Activated T-helper 2 cell treated with anti-CD3 and anti-CD28 coated beads, Interferon-gamma antibody, Interleukin-2, Interleukin-4, amounts not matched to agents 10 μg/mL and 5 μg/mL and 100 μg/mL, durations not matched to agents 14 hours and 24 hours and 36 hours (primary cell): ENCODE results near the gene GOLGB1. TPM values are rescaled to one million over a fixed set of nuclear protein-coding genes. Genes with fewer than 3 reads are reported as not detected.

Source experiments
- DNase-seq: peaks from one replicate; pipeline ENCODE4 v3.0.0; 2021; ENCODE audit warnings: low spot score
- H3K27ac Mint-ChIP-seq: one replicate; pipeline ENCODE4 v1.8.0; 2021; ENCODE audit warnings: mixed read lengths
- H3K27me3 Mint-ChIP-seq: one replicate; pipeline ENCODE4 v1.8.0; 2021; ENCODE audit warnings: low read depth, mixed read lengths
- H3K36me3 Mint-ChIP-seq: one replicate; pipeline ENCODE4 v1.8.0; 2021; ENCODE audit warnings: low read depth, mixed read lengths
- H3K4me1 Mint-ChIP-seq: one replicate; pipeline ENCODE4 v1.8.0; 2021; ENCODE audit warnings: low read depth, mixed read lengths
- H3K4me3 Mint-ChIP-seq: one replicate; pipeline ENCODE4 v1.8.0; 2021; ENCODE audit warnings: low read depth, mild to moderate bottlenecking, moderate library complexity, mixed read lengths
- H3K9me3 Mint-ChIP-seq: one replicate; pipeline ENCODE4 v1.8.0; 2021; ENCODE audit warnings: mixed read lengths
- intact Hi-C: fragments of 100-400 bp; cut with micrococcal nuclease; formaldehyde crosslinking; loops from one replicate; pipeline ENCODE4 v1.15.1; 2023
- total RNA-seq: library from RNA; stranded (reverse); gene quantifications from 2 replicates; pipeline ENCODE4 v1.2.3, GENCODE V29; 2022

Gene GOLGB1
- total RNA-seq, 1 donor from 2014 or later, result 28.2 TPM

DNA sequence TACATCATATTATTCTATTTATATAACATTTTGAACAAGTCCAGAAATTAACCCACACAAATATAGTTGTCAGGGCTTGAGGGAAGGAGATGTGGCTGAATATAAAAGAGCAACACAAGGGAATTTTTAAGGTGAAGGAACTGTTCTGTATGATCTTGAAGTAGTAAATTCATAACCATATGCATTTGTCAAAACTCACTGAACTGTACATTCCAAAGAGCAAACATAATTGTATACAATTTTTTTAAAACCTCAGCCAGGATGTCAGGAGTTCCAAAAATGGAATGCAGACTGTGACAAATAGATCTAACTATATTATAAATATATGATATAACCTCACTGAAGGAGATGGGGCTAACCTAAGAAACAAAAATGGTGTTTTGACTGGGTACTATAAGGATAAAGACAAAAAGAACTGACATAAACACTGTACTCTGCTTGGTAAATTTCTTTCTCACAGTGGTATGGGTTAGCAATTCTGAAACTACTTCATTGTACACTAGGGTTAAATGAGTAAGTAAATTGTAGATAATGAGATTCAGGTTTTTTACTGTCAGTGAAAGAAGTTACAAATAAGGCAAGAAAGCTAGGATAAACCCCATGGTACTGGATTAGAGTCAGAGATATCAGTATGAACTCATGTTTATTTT is 14.4 kb downstream of the GOLGB1 start:
- Mint-ChIP-seq H3K9me3 (no peaks in the 10 kb centered on the region), H3K4me3 (no peak overlapping the region), H3K36me3 (peaks cover 28% of the 10 kb centered on the region), H3K27me3 (no peaks in the 10 kb centered on the region), H3K27ac (no peak overlapping the region), H3K4me1 (peaks cover 35% of the 10 kb centered on the region)
- intact Hi-C loops, result loop anchor here (1.0 to 5.0 kb wide), 2 partner anchors 14 to 632 kb away; partner anchors contain the start of gene GOLGB1
- no peak for DNase-seq

DNA sequence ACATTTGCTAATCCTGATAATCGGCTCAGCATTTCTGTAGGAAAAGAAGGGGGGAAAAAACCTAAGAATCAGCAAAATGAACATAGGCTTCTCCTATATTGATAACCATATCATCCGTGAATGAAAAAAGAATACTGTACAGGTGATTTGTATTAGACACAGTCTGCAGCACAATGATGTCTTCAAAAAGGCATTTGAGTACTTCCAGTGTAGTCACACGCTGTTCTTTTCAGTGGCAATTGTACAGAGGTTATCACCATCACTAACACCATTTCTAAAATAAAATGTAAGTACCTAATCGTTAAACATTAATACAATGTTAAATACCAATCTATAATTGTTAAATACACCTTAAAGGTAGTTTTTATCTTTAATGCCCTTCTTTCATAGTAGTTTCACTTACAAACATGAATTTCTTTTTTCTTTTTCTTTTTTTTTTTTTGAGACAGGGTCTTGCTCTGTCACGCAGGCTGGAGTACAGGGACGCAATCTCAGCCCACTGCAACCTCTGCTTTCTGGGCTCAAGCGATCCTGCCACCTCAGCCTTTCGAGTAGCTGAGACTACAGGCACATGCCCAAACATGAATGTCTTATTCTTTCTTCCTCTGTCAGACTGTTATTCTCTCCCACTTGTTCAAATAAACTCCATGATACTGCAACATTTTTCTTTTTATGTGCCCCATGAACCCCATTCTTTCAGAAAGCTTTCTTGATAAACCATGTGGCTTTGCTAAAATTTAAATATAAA is 18.4 kb downstream of the GOLGB1 start:
- Mint-ChIP-seq H3K4me3 (no peak overlapping the region), H3K4me1 (peaks cover 24% of the 10 kb centered on the region), H3K36me3 (peaks cover 45% of the 10 kb centered on the region), H3K27me3 (no peaks in the 10 kb centered on the region), H3K27ac (no peak overlapping the region), H3K9me3 (no peaks in the 10 kb centered on the region)
- no peak for DNase-seq
- intact Hi-C loops, result no loop called here

DNA sequence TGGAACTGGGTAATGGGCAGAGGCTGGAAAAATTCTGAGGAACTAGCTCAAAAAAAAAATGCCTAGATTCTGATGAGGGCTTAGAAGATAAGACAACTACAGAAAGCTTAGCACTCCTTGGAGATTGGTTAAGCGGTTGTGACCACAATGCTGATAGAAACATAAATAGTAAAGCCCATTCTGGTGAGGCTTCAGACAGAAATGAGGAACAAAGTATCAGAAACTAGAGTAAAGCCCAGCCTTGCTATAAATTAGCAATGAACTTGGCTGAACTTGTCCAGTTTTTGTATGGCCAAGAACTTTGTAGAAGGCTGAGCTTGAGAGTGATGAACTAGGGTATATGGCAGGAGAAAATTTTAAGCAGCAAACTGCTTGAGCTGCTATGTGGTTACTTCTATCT is 25.4 kb downstream of the GOLGB1 start:
- no peaks in the 10 kb centered on the region for H3K9me3 Mint-ChIP-seq
- no peak overlapping the region for H3K4me3 Mint-ChIP-seq
- H3K4me1 Mint-ChIP-seq, result peaks cover 21% of the 10 kb centered on the region
- H3K27ac Mint-ChIP-seq, result no peak overlapping the region
- intact Hi-C loops, result no loop called here
- DNase-seq, result no peak
- no peaks in the 10 kb centered on the region for H3K27me3 Mint-ChIP-seq
- H3K36me3 Mint-ChIP-seq, result peaks cover 81% of the 10 kb centered on the region

DNA sequence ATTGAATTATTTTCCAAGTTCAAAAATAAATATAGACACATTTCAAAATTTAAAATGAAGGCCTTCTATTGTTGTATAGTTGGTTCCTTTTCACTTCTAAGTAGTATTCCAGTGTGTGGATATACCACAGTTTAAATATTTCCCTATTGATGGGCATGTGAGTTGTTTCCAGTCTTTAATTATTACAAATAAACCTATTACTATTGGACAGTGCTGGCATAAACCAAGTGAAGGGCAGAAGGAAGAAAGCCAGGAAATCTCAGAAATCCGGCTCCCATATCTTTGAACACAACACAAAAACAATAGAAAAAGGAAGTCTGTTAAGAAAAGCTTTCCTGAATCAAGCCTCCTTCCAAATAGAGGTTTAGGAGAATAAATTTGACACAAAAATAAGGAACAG is 26.1 kb downstream of the GOLGB1 start:
- no peak for DNase-seq
- Mint-ChIP-seq H3K4me3 (no peak overlapping the region), H3K27ac (no peak overlapping the region), H3K36me3 (peaks cover 78% of the 10 kb centered on the region), H3K27me3 (no peaks in the 10 kb centered on the region), H3K4me1 (peaks cover 19% of the 10 kb centered on the region), H3K9me3 (no peaks in the 10 kb centered on the region)
- intact Hi-C loops, result no loop called here

DNA sequence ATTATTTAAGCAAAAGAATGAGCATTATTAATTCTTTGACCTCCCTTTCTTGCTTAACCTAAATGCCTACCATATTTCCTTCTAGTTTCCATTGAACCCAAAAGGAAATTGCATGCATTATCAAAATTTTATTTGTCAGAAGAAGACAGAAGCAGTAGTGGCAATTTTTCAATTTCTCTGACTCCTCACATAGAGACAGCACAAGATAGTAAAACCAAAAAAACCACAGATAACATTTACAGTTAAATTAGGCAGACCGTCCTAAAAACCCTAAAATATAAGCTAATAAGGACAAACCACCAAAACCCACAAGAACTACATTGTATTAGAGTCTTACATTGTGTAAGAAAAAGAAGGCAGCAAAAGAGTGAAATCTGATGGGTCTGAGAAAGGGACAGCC is 27.1 kb downstream of the GOLGB1 start:
- no peaks in the 10 kb centered on the region for H3K9me3 Mint-ChIP-seq
- no peak overlapping the region for H3K4me3 Mint-ChIP-seq
- H3K36me3 Mint-ChIP-seq, result peaks cover 79% of the 10 kb centered on the region
- H3K4me1 Mint-ChIP-seq, result peaks cover 21% of the 10 kb centered on the region
- no peaks in the 10 kb centered on the region for H3K27me3 Mint-ChIP-seq
- H3K27ac Mint-ChIP-seq, result no peak overlapping the region
- no peak for DNase-seq
- intact Hi-C loops, result no loop called here

DNA sequence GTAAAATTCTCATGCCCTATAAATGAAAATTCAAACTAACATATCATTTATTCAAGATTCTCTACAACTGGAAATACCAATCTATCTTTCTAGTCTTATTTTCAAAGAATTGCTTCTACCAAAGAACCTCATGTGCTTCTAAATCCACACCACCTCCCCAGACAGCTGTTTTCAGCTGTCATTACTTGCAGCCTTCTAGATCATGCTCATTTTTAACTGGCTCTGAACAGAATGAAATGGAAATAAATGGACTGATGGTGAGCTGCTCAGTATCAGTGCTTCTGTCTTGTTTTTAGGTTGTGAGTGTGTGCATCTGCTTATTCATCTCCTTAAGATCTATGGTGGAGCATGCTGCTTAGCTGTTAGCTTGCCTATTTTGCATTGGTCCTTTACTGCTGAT is 29.4 kb downstream of the GOLGB1 start:
- peaks cover 77% of the 10 kb centered on the region for H3K36me3 Mint-ChIP-seq
- no peak for DNase-seq
- H3K27ac Mint-ChIP-seq, result no peak overlapping the region

DNA sequence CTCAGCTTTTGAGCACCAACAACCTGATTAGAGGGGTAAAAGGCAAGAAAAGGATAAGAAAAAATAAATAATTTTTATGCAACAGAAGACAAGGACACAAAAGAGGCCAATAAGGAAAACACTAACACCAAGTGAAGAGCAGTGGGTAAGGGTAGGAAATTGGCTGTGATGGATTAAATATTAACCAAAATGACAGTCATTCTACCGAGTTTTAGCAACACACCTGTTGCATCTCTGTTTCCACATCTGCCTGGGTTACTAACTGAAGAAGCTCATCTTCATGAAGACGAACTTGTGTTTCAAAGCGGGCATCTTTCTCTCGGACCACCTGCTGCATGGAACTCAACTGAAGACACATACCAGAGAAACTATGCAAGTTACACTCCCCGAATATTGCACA is 30.1 kb downstream of the GOLGB1 start:
- intact Hi-C loops, result no loop called here

More for the DNA sequence above, 29.4 kb downstream of the GOLGB1 start:
- no peak overlapping the region for H3K4me3 Mint-ChIP-seq
- no peaks in the 10 kb centered on the region for H3K27me3 Mint-ChIP-seq
- H3K9me3 Mint-ChIP-seq, result no peaks in the 10 kb centered on the region
- intact Hi-C loops, result no loop called here
- peaks cover 21% of the 10 kb centered on the region for H3K4me1 Mint-ChIP-seq

DNA sequence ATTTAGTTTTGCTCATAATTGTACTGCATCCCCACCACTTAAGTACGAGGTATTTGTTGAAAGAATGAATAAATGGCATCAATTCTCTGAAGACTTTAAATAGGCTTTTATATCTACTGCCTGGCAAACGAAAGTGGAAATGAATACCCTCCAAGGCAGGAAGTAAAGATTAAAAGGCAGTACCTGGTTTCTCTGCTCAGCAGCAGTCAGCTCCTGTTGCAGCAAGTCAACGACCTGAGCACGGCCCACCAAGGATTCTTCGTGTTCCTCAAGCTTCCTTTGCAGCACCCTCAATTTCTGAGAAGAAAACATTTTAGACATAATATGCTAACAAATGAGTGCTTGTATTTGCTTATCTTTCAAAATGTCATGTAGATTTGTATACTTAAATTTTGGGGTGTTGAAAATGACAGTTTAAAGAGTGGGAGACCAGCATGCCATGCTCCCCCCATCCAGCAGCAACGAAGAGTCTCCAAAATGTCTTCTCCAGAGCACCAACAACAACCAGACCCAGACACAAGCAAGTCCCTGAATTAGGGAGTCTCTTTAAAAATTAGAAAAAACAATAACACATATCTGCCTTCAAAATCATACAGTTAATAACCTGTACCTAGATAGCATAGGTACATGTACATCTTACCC is 31.2 kb downstream of the GOLGB1 start:
- H3K27ac Mint-ChIP-seq, result no peak overlapping the region
- no peak overlapping the region for H3K4me3 Mint-ChIP-seq
- no peak for DNase-seq
- intact Hi-C loops, result no loop called here
- peaks cover 71% of the 10 kb centered on the region for H3K36me3 Mint-ChIP-seq
- H3K4me1 Mint-ChIP-seq, result peaks cover 15% of the 10 kb centered on the region
- no peaks in the 10 kb centered on the region for H3K9me3 Mint-ChIP-seq
- H3K27me3 Mint-ChIP-seq, result no peaks in the 10 kb centered on the region

More for the DNA sequence above, 30.1 kb downstream of the GOLGB1 start:
- no peak overlapping the region for H3K27ac Mint-ChIP-seq
- peaks cover 21% of the 10 kb centered on the region for H3K4me1 Mint-ChIP-seq
- H3K4me3 Mint-ChIP-seq, result no peak overlapping the region
- H3K36me3 Mint-ChIP-seq, result peaks cover 74% of the 10 kb centered on the region
- DNase-seq, result no peak
- H3K27me3 Mint-ChIP-seq, result no peaks in the 10 kb centered on the region
- no peaks in the 10 kb centered on the region for H3K9me3 Mint-ChIP-seq

DNA sequence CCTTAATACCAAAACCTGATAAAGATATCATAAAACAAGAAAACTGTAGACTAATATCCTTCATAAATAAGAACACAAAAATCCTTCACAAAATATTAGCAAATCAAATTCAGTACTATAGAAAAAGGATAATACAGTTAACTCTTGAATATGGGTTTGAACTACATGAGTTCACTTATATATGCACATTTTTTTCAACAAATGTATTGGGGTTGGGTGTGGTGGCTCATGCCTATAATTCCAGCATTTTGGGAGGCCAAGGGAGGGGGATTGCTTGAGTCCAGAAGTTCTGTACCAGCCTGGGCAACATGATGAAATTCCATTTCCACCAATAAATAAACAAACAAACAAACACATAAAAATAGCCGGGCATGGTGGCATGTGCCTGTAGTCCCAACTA is 39.2 kb downstream of the GOLGB1 start:
- no peak overlapping the region for H3K27ac Mint-ChIP-seq
- DNase-seq, result no peak
- H3K9me3 Mint-ChIP-seq, result no peaks in the 10 kb centered on the region
- intact Hi-C loops, result no loop called here
- H3K36me3 Mint-ChIP-seq, result peaks cover 62% of the 10 kb centered on the region
- peaks cover 2% of the 10 kb centered on the region for H3K4me1 Mint-ChIP-seq
- H3K27me3 Mint-ChIP-seq, result no peaks in the 10 kb centered on the region
- no peak overlapping the region for H3K4me3 Mint-ChIP-seq

DNA sequence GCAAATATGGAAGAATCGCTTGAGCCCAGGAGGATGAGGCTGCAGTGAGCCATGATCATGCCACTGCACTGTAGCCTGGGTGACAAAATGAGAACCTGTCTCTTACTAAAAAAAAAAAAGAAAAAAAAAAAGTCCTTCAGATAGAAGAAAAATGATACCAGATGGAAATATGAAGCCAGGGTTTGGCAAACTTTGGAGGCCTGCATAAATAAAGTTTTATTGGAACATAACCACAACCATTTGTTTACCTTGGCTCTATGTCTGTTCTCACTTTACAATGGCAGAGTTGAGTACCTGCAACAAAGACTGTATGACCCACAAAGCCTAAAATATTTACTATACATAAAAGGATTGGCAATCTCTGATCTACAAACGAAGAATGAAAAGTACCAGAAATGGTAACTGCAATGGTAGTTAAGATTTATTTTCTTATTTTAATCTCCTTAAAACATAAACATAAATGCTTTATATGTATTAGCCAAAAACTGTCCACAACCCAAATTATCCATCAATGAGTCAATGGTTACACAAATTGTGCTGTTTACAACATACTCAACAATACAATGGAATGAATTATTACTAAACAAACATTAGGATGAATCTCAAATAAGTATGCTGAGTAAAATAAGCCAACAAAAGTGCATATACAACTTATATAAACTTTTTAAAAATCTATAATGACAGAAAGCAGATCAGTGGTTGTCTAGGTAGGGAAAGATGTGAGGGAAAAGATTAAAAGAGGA is 41.8 kb downstream of the GOLGB1 start:
- H3K36me3 Mint-ChIP-seq, result peaks cover 66% of the 10 kb centered on the region
- no peaks in the 10 kb centered on the region for H3K27me3 Mint-ChIP-seq
- no peak overlapping the region for H3K4me3 Mint-ChIP-seq
- no peak for DNase-seq
- intact Hi-C loops, result no loop called here
- peaks cover 2% of the 10 kb centered on the region for H3K4me1 Mint-ChIP-seq
- no peak overlapping the region for H3K27ac Mint-ChIP-seq
- H3K9me3 Mint-ChIP-seq, result no peaks in the 10 kb centered on the region

DNA sequence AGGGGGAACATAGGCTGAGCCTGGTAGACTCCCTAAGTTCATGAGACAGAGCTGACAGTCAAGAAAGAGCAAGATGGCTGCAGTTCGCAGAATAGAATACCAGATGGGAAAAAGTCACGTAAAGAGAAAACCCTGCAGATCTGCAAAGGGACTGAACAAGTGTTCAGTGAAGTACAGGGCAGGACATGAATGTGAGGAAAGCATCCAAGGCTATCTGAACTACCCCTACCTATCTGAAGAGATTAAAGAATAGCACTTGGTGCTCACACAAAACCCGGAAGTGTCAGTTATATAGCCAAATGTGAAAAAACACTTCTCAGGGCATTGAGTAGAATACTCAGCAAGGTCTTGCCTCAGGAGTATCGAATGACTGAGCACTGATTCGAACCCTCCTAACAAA is 44.0 kb downstream of the GOLGB1 start:
- Mint-ChIP-seq H3K36me3 (peaks cover 74% of the 10 kb centered on the region), H3K27me3 (no peaks in the 10 kb centered on the region), H3K4me3 (no peak overlapping the region), H3K9me3 (no peaks in the 10 kb centered on the region), H3K27ac (no peak overlapping the region), H3K4me1 (peaks cover 2% of the 10 kb centered on the region)
- intact Hi-C loops, result no loop called here
- no peak for DNase-seq

DNA sequence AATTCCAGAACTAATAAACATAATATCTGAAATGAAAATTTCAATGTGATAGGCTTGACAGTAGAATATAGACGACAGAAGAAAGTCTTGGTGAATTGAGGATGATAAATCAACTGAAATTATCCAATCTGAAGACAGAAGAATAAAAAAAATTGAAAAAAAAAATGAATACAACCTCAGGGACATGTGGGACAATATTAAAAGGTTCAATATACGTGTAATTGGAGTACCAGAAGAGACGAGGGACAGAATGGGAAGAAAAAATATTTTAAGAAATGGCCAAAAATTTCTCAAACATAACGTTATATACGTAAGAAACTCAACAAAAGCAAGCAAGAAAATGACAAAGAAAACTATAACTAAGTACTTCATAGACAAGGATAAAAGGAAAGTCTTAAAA is 45.6 kb downstream of the GOLGB1 start:
- intact Hi-C loops, result no loop called here
- H3K36me3 Mint-ChIP-seq, result peaks cover 63% of the 10 kb centered on the region

More for the DNA sequence above, 45.6 kb downstream of the GOLGB1 start:
- Mint-ChIP-seq H3K4me1 (no peaks in the 10 kb centered on the region), H3K9me3 (no peaks in the 10 kb centered on the region), H3K27ac (no peak overlapping the region), H3K4me3 (no peak overlapping the region), H3K27me3 (no peaks in the 10 kb centered on the region)
- no peak for DNase-seq
